ENCODE measurements around the gene GRM3.
"Not testable (repeated sequence)": the region's sequence is repeated elsewhere in the genome, so short reads cannot be mapped to it uniquely, and the experiment has no call there.

GRM3 gene

GRCh38 chr7:86643561-86644281 is at the start of gene GRM3:
Gene GRM3, plus strand, starts transcription at chr7:86643909. Its CDS starts 121,237 bp downstream, at chr7:86765146.
- DNase-seq: no peak

- no peak for DNase-seq
Measured at GRCh38 chr7:86598311-86598710, 45.4 kb upstream of the GRM3 start.

- DNase-seq: no peak
Measured at GRCh38 chr7:86598721-86599120, 45.0 kb upstream of the GRM3 start.

GRCh38 chr7:86600506-86601290 is 43.0 kb upstream of the GRM3 start:
- no peak for DNase-seq

- not testable (repeated sequence) for DNase-seq
Measured at GRCh38 chr7:86615711-86616110, 28.0 kb upstream of the GRM3 start.

- DNase-seq: no peak
Measured at GRCh38 chr7:86644282-86645224, 844 bp downstream of the GRM3 start.

GRCh38 chr7:86645225-86645608 is 1.5 kb downstream of the GRM3 start:
- DNase-seq: no peak

GRCh38 chr7:86645676-86646276 is 2.1 kb downstream of the GRM3 start:
- no peak for DNase-seq

- no peak for DNase-seq
Measured at GRCh38 chr7:86647385-86648094, 3.8 kb downstream of the GRM3 start.

GRCh38 chr7:86648169-86648568 is 4.5 kb downstream of the GRM3 start:
- DNase-seq: no peak

- DNase-seq: no peak
Measured at GRCh38 chr7:86653919-86654659, 10.4 kb downstream of the GRM3 start.

GRCh38 chr7:86657948-86658347 is 14.2 kb downstream of the GRM3 start:
- DNase-seq: no peak

- no peak for DNase-seq
Measured at GRCh38 chr7:86660950-86661462, 17.3 kb downstream of the GRM3 start.

GRCh38 chr7:86664486-86664885 is 20.8 kb downstream of the GRM3 start:
- no peak for DNase-seq

- no peak for DNase-seq
Measured at GRCh38 chr7:86664991-86665390, 21.3 kb downstream of the GRM3 start.

- no peak for DNase-seq
Measured at GRCh38 chr7:86665669-86666068, 22.0 kb downstream of the GRM3 start.

- DNase-seq: no peak
Measured at GRCh38 chr7:86667732-86668131, 24.0 kb downstream of the GRM3 start.

GRCh38 chr7:86668315-86668714 is 24.6 kb downstream of the GRM3 start:
- no peak for DNase-seq

- DNase-seq: no peak
Measured at GRCh38 chr7:86687831-86688230, 44.1 kb downstream of the GRM3 start.

GRCh38 chr7:86689363-86689762 is 45.7 kb downstream of the GRM3 start:
- no peak for DNase-seq

- DNase-seq: no peak
Measured at GRCh38 chr7:86692755-86693154, 49.0 kb downstream of the GRM3 start.
